Activated CD8-positive, alpha-beta memory T cell treated with anti-CD3 and anti-CD28 coated beads, Interleukin-2, amount 10 ng/mL, durations not matched to agents 7 days and 5 days (primary cell): ENCODE measurements around the gene ARMS2. TPM values are rescaled to one million over a fixed set of nuclear protein-coding genes. Genes with fewer than 3 reads are reported as not detected.

ENCODE experiments used
- ATAC-seq: fragments of 150-1000 bp; cut with Tn5 transposase; one replicate; pipeline ENCODE4 v1.10.0; 2021; ENCODE audit warnings: moderate library complexity
- CTCF ChIA-PET: fragments of 350-600 bp; sonication (Branson Sonifier 250); formaldehyde crosslinking; loops from one replicate; lab custom pipeline; 2021; ENCODE audit warnings: antibody characterized with exemption; lab: Charles Lee
- DNase-seq: peaks from one replicate; pipeline ENCODE4 v3.0.0-alpha.2; 2020
- H3K27ac Mint-ChIP-seq: one replicate; pipeline ENCODE4 v1.8.0; 2021; ENCODE audit warnings: mild to moderate bottlenecking, mixed read lengths
- H3K27me3 Mint-ChIP-seq: one replicate; pipeline ENCODE4 v1.8.0; 2021; ENCODE audit warnings: mixed read lengths
- H3K36me3 Mint-ChIP-seq: one replicate; pipeline ENCODE4 v1.8.0; 2021; ENCODE audit warnings: mild to moderate bottlenecking, mixed read lengths
- H3K4me1 Mint-ChIP-seq: one replicate; pipeline ENCODE4 v1.8.0; 2021; ENCODE audit warnings: mixed read lengths
- H3K4me3 Mint-ChIP-seq: one replicate; pipeline ENCODE4 v1.8.0; 2021; ENCODE audit warnings: mild to moderate bottlenecking, moderate library complexity, mixed read lengths
- H3K9me3 Mint-ChIP-seq: one replicate; pipeline ENCODE4 v1.8.0; 2022; ENCODE audit warnings: low read depth, mixed read lengths
- total RNA-seq, 2 experiments: library from RNA; stranded (reverse); gene quantifications; one replicate each; pipeline ENCODE4 v1.2.3, GENCODE V29; 2021

Gene ARMS2
- total RNA-seq, 2 experiments from 2014 or later, result not detected

DNA sequence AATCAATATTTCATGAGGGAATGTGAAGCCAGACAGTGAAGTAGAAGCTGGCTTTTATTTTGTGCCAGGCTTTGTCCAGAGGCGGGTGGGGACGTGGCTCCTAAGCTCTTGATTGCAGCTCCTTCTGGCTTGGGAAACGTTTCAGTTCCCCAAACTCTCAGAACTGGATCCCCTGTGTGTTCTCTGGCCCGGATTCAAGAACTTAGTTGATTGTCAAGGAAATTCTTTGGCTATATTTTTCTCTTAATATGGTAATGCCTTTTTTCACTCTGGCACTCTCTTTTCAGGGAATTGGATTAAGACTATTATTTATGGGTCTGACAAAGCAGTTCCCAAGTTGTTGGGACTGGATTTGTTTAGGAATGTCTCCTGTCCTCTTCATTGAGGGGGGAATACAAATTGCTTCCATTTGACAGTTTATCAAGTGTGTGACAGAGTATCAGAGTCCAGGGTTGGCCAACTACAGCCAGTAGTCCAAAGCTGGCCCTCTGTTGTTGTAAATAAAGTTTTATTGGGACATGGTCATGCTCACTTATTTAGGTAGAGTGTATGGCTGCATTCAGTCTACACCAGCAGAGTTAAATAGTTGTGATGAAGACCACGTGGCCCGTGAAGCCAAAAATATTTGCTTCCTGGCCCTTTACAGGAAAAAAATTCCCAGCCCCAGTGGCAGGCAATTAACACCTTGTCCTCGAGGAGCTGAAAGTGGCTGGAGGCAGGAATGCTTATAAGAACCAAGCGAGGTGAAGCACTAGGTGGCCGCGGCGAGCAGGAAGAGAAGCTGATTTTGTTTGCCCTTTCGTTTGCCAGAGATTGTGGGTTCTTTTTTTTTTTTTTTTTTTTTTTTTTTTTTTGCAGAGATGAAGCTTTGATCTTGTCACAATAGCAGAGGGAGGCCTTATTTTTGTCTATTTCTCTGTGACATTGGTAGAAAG lies 41.2 kb downstream of the ARMS2 start:
- DNase-seq, result no peak
- H3K4me1 Mint-ChIP-seq, result peaks cover 23% of the 10 kb centered on the region
- no peak for ATAC-seq
- CTCF ChIA-PET, result interaction anchor here (4.2 kb wide), 1 partner anchor 70 kb away, joined by 16 read pairs; no protein-coding TSS in a partner anchor
- peaks cover 42% of the 10 kb centered on the region for H3K27me3 Mint-ChIP-seq
- no peak overlapping the region for H3K27ac Mint-ChIP-seq
- H3K36me3 Mint-ChIP-seq, result no peaks in the 10 kb centered on the region
- H3K9me3 Mint-ChIP-seq, result no peaks in the 10 kb centered on the region
- no peak overlapping the region for H3K4me3 Mint-ChIP-seq

DNA sequence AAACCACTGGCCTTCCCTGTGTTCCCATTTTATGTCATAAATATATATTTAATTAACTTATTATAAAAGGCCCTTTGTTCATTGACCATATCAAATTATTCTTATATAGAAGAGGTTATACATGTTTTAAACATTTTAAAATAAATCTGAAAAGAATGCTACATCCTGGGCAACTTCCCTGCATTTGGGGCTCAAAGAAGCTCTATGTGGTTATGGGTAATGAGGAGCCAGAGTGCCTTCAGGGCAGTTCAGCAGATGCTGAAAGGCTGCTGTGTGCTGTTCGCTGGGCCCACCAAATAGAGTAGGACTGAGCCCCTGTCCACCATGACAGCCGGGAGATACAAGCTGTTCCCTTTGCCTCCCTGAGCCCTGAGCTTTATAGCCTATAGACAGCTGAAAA lies 42.8 kb downstream of the ARMS2 start:
- no peak overlapping the region for H3K4me3 Mint-ChIP-seq
- no peaks in the 10 kb centered on the region for H3K36me3 Mint-ChIP-seq
- peaks cover 42% of the 10 kb centered on the region for H3K27me3 Mint-ChIP-seq
- no peaks in the 10 kb centered on the region for H3K9me3 Mint-ChIP-seq
- H3K27ac Mint-ChIP-seq, result no peak overlapping the region
- CTCF ChIA-PET, result interaction anchor here (4.2 kb wide), 1 partner anchor 68 kb away, joined by 16 read pairs; no protein-coding TSS in a partner anchor
- DNase-seq, result no peak
- ATAC-seq, result no peak
- H3K4me1 Mint-ChIP-seq, result peaks cover 9% of the 10 kb centered on the region

DNA sequence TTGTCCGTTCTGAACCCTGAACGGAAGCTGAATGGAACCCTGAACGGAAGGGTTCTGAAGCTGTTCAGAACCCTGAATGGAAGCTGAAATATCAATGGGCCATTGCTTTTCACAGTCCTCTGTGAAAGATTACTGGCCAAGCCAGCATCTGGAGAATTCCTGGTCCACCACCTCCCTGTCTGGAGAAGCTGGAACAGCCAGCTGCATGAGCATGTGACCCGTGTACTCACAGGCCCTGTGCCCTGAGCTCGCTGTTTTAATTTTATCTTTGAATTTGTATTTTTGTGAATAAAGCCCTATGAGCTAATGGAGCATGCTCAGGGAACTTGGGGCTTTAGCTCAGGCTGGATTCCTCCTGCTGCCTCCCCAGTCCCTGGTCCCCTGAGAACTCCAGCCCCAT lies 44.1 kb downstream of the ARMS2 start:
- Mint-ChIP-seq H3K27me3 (peaks cover 32% of the 10 kb centered on the region), H3K9me3 (no peaks in the 10 kb centered on the region), H3K4me1 (peaks cover 7% of the 10 kb centered on the region), H3K4me3 (no peak overlapping the region), H3K27ac (no peak overlapping the region), H3K36me3 (no peaks in the 10 kb centered on the region)
- CTCF ChIA-PET, result no interaction called here
- no peak for ATAC-seq
- no peak for DNase-seq

DNA sequence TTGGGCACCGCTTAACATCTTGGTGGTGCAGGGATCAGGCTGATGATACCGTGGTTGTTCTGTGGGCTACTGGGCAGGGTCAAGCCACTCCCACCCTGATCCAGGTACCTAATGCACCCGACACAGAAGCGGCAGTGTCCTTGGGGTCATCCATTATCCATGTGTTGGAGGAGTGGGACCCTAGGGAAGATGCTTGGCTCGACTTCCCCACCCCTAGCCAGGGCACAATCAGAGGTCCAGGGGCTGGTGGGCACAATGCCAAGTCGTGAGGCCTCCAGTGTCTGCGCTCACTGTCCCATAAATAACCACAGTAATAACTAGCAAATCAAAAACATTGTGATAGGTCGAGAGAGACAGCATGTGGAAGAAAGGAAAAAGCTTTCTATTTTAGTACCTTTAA lies 44.6 kb downstream of the ARMS2 start:
- Mint-ChIP-seq H3K27ac (no peak overlapping the region), H3K4me3 (no peak overlapping the region), H3K9me3 (no peaks in the 10 kb centered on the region), H3K36me3 (no peaks in the 10 kb centered on the region), H3K4me1 (peaks cover 7% of the 10 kb centered on the region), H3K27me3 (peaks cover 30% of the 10 kb centered on the region)
- DNase-seq (no peak), ATAC-seq (no peak)
- CTCF ChIA-PET, result interaction anchor here (1.4 kb wide), 1 partner anchor 8 kb away, joined by 3 read pairs; no protein-coding TSS in a partner anchor

DNA sequence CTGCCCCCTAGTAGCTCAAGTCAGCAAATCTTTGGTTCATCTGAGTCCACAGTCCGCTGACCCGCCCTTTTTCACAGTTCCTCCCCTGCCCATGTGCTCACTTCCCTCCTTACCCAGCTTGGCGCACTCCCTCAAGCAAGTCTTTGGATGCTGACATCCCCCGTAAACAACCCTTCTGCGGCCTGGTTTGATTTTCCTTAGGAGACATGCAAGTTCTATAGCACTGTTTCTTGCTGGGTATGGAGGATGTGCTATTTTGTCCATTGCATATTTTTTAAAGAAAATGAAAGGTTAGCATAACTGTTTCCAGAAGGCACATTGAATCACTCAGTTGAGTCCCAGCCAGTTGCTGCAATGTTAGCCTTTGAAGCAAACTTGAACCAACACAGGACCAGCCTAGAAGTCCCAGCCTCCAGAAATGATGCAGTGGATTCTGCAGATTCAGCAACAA lies 45.1 kb downstream of the ARMS2 start:
- peaks cover 28% of the 10 kb centered on the region for H3K27me3 Mint-ChIP-seq
- peaks cover 7% of the 10 kb centered on the region for H3K4me1 Mint-ChIP-seq
- H3K36me3 Mint-ChIP-seq, result no peaks in the 10 kb centered on the region
- CTCF ChIA-PET, result interaction anchor here (1.4 kb wide), 1 partner anchor 8 kb away, joined by 3 read pairs; no protein-coding TSS in a partner anchor
- no peaks in the 10 kb centered on the region for H3K9me3 Mint-ChIP-seq
- H3K4me3 Mint-ChIP-seq, result no peak overlapping the region
- ATAC-seq (no peak), DNase-seq (no peak)
- no peak overlapping the region for H3K27ac Mint-ChIP-seq

DNA sequence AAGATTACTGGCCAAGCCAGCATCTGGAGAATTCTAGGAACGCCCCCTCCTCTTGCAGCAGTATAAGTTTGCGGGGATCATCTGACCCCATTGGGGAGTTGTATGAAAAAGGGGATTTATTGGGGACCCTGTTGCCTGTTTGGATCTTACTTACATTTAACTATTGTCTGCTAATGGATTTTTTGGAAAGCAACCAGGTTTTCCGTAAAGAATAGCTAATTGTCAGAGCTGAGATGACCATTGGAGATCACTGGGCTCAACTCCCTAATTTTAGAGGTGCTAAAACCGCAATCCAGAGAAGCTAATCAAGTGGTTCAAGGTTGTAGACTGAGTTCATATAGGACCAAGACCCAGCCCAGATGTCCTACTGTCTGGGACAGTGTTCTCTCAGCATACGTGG lies 45.7 kb downstream of the ARMS2 start:
- Mint-ChIP-seq H3K27ac (no peak overlapping the region), H3K36me3 (no peaks in the 10 kb centered on the region)
- CTCF ChIA-PET, result interaction anchor here (1.4 kb wide), 1 partner anchor 9 kb away, joined by 3 read pairs; no protein-coding TSS in a partner anchor

DNA sequence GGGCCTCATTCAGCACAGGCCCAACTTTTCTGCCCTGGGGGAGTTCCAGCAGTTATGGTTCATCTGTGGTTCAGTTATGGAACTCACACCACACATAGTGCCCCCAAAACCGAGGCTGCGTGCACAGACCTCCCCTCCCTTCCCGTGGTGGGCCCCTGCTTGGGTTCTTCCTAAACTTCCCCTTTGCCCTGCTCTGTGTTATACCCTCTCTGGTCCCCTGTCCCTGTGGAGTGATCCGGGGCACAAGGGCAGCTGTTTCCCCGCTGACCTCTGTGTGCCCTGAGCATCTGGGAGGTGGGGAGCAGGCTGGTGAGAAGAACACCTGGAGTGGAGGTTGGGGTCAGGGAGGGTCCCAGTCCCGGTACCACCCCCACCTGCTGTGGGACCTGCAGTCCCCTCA lies 46.3 kb downstream of the ARMS2 start:
- no peak for DNase-seq
- CTCF ChIA-PET, result no interaction called here
- no peaks in the 10 kb centered on the region for H3K36me3 Mint-ChIP-seq
- peaks cover 22% of the 10 kb centered on the region for H3K27me3 Mint-ChIP-seq
- H3K27ac Mint-ChIP-seq, result no peak overlapping the region
- no peak overlapping the region for H3K4me3 Mint-ChIP-seq
- peaks cover 7% of the 10 kb centered on the region for H3K4me1 Mint-ChIP-seq
- H3K9me3 Mint-ChIP-seq, result no peaks in the 10 kb centered on the region
- no peak for ATAC-seq

More for the DNA sequence above, 45.7 kb downstream of the ARMS2 start:
- Mint-ChIP-seq H3K27me3 (peaks cover 27% of the 10 kb centered on the region), H3K9me3 (no peaks in the 10 kb centered on the region), H3K4me1 (peaks cover 7% of the 10 kb centered on the region), H3K4me3 (no peak overlapping the region)
- DNase-seq (no peak), ATAC-seq (no peak)

DNA sequence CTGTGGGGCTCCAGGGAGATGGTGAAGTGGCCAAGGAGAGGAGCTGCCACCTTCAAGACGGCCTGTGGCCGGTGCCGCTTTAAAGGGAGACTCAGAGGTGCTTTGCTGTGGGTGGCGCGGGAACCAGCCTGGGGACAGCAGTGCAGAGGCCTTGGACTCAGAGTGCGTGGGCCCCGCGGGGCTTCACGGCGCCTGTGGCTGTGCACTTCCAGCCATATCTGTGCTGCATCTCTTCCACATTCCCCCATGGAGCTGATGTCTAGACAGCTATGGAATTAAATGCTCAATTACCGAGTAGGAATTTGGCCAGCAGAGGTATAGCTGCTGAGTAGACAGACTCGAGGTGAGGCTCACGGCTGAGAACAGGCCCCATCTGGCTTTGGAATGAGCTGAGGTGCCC lies 48.6 kb downstream of the ARMS2 start:
- Mint-ChIP-seq H3K27ac (no peak overlapping the region), H3K4me1 (no peaks in the 10 kb centered on the region), H3K9me3 (no peaks in the 10 kb centered on the region), H3K4me3 (no peak overlapping the region), H3K36me3 (no peaks in the 10 kb centered on the region), H3K27me3 (peaks cover 7% of the 10 kb centered on the region)
- DNase-seq (no peak), ATAC-seq (no peak)
- CTCF ChIA-PET, result no interaction called here

DNA sequence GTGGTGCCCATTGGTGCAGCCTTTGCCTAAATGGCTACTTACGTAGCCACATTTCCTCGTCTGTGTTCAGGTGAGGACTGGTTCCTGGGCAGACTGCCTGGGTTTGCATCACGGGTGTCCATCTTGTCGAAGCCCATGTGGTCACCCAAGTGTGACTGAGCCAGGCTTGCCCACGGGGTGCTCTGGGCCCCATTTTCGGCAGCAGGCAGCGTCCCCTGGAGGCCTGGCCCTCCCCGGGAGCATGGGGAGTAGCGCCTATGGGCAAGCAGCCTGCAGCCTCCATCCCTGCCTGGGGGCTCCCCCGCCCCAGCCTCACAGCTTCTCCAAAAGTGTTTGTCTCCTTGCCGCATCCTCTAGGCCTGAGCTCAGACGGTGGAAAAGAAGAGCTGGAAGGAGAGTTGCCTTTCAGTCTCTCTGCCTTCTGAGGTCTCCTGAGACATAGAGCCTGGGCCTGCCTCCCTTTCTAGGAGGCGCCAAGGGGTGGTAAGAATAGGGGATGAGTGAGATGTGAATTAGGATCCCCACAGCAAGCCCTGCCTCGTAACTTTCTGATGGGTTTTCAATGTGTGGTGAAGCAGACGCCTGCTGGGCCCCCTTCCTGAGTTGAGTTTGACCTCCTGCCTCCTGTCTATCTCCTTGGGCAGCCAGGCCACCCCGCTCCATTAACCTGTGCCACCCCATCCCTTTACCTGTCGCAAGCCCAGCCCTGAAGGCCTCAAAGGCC lies 49.6 kb downstream of the ARMS2 start:
- Mint-ChIP-seq H3K27ac (no peak overlapping the region), H3K4me3 (no peak overlapping the region), H3K9me3 (no peaks in the 10 kb centered on the region), H3K36me3 (no peaks in the 10 kb centered on the region), H3K4me1 (no peaks in the 10 kb centered on the region), H3K27me3 (peaks cover 3% of the 10 kb centered on the region)
- DNase-seq (no peak), ATAC-seq (no peak)
- CTCF ChIA-PET, result no interaction called here

DNA sequence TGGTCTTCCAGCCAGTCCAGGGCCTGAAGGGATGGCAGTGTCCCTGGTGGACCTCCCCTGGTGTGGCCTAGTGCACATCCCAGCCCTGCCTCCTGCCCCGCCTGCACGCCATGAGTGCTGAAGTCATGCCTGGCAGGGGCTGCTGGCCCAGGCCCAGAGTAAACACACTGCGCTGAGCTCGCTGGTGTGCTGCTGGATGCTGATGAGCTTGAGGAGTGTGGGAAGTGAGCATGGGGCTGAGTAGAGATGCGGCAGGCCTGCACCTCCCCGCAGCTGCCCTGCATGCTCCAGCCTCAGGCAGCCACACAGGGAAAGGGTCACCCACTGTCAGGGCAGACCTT lies 50.1 kb downstream of the ARMS2 start:
- Mint-ChIP-seq H3K9me3 (no peaks in the 10 kb centered on the region), H3K36me3 (no peaks in the 10 kb centered on the region), H3K4me3 (no peak overlapping the region), H3K4me1 (no peaks in the 10 kb centered on the region), H3K27ac (no peak overlapping the region), H3K27me3 (peaks cover 3% of the 10 kb centered on the region)
- CTCF ChIA-PET, result no interaction called here
- no peak for DNase-seq
- no peak for ATAC-seq

DNA sequence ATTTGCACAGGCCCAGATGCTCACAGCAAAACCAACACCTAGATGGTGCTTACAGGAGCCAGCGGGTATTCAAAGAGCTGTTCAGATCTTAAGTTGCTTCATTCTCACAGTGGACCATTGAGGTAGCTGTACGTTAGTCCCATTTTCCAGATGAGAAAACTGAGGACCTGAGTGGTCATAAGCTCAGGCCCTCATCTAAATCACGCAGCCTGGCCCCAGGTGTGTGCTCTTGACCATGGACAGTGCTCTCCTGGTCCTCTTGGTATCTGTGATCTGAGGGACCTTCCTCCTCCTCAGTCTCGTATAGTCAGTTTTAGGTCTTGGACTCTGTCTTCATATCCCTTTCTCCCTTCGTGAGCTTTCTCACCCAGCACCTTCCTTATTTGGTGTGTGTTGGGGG lies 50.6 kb downstream of the ARMS2 start:
- Mint-ChIP-seq H3K27ac (no peak overlapping the region), H3K9me3 (no peaks in the 10 kb centered on the region), H3K4me3 (no peak overlapping the region), H3K27me3 (peaks cover 3% of the 10 kb centered on the region), H3K36me3 (no peaks in the 10 kb centered on the region), H3K4me1 (no peaks in the 10 kb centered on the region)
- DNase-seq (no peak), ATAC-seq (no peak)
- CTCF ChIA-PET, result no interaction called here

DNA sequence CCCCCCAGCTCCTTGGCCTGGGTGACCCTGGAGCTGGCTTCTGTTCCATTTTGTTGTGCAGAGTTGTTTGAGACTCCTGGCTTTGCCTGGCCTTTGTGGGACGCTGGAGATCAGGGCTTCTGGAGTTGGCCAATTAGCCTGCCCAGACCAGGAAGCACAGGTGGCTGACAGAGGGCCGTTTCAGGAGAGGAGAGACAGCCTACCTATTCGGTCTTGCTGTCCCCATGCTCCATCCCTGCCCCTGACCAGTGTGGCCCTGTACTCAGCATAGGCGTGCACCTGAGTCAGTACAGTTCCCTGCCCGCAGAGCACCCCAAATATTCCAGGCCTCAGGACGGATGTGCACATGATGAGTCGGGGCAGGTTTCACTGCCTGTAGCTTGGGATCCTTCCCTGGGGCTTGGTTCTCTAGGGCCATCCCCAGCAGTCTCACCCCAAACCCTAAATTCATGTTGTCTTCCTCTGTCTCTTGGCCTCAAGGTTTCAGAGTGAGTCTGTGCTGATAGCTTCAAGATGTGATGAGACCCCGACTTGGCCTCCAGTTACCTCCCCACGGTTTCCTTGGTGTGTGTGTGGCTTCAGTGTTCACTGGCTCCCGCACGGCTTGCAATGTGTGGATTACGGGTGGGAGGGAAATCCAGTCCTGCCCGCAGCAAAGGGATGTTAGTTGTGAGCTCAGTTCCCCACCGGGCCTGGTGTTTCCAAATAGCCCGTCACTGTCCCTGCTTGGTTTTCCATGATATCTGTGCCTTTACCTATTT lies 51.6 kb downstream of the ARMS2 start:
- H3K27ac Mint-ChIP-seq, result no peak overlapping the region
- H3K4me1 Mint-ChIP-seq, result no peaks in the 10 kb centered on the region
- ATAC-seq, result no peak
- no peaks in the 10 kb centered on the region for H3K9me3 Mint-ChIP-seq
- no peak for DNase-seq
- CTCF ChIA-PET, result no interaction called here
- H3K4me3 Mint-ChIP-seq, result no peak overlapping the region
- peaks cover 7% of the 10 kb centered on the region for H3K27me3 Mint-ChIP-seq
- no peaks in the 10 kb centered on the region for H3K36me3 Mint-ChIP-seq
